Ishikawa (cell line): ENCODE measurements around the gene MAPK1.

Source experiments
- CEBPB ChIP-seq: IDR thresholded peaks from 2 replicates; pipeline ENCODE4 v1.6.1; 2012
- CREB1 ChIP-seq: IDR thresholded peaks from 2 replicates; pipeline ENCODE4 v1.6.1; 2012; ENCODE audit warnings: low read depth
- EGR1 ChIP-seq: IDR thresholded peaks from 2 replicates; pipeline ENCODE4 v1.6.1; 2012
- EP300 ChIP-seq: IDR thresholded peaks from 2 replicates; pipeline ENCODE4 v1.6.1; 2012; ENCODE audit warnings: borderline replicate concordance
- FOXM1 ChIP-seq: IDR thresholded peaks from 2 replicates; pipeline ENCODE4 v1.6.1; 2012; ENCODE audit warnings: low read depth, borderline replicate concordance
- MAX ChIP-seq: IDR thresholded peaks from 2 replicates; pipeline ENCODE4 v1.6.1; 2012
- NFIC ChIP-seq: IDR thresholded peaks from 2 replicates; pipeline ENCODE4 v1.6.1; 2012
- RAD21 ChIP-seq: IDR thresholded peaks from 2 replicates; pipeline ENCODE4 v1.6.1; 2012; ENCODE audit warnings: low read depth
- TAF1 ChIP-seq: IDR thresholded peaks from 2 replicates; pipeline ENCODE4 v1.6.1; 2012; ENCODE audit warnings: low read depth, mild to moderate bottlenecking
- TCF12 ChIP-seq: IDR thresholded peaks from 2 replicates; pipeline ENCODE4 v1.6.1; 2012; ENCODE audit warnings: low read depth
- TEAD4 ChIP-seq: IDR thresholded peaks from 2 replicates; pipeline ENCODE4 v1.6.1; 2012
- USF1 ChIP-seq: IDR thresholded peaks from 2 replicates; pipeline ENCODE4 v1.6.1; 2012
- YY1 ChIP-seq: IDR thresholded peaks from 2 replicates; pipeline ENCODE4 v1.6.1; 2012; ENCODE audit warnings: low read depth
- ZBTB7A ChIP-seq: IDR thresholded peaks from 2 replicates; pipeline ENCODE4 v1.6.1; 2012; ENCODE audit warnings: low read depth
- TF ChIP-seq, protein P1 (sequence below): IDR thresholded peaks from 2 replicates; pipeline ENCODE4 v1.6.1; 2012; ENCODE audit warnings: low read depth, mild to moderate bottlenecking

The MAPK1 gene

DNA sequence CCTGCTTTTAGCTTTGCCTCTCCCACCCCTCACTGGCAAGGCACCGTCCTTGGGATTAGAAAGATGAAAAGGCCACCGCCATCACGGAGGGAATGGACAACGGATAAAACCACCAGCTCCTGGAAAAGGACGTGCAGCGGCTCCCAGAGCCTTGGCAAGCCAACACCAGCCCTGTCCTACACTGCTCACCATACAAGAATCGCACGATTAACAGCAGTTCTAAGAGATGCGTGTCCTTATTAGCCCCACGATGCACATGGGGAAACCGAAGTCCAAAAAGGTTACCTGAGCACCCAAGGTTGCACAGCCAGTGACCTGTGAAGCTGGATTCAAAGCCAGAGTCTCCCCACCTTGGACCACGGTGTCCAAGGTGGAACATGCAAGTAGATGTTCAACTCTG, 139.2 kb downstream of the MAPK1 start:
- TF ChIP-seq NFIC (no peak), TCF12 (no peak), MAX (no peak), RAD21 (no peak), CREB1 (no peak), TEAD4 (no peak), EP300 (no peak), FOXM1 (no peak), YY1 (no peak), CEBPB (no peak), USF1 (no peak), ZBTB7A (no peak), TAF1 (no peak), EGR1 (no peak)
- TF ChIP-seq, protein P1, sequence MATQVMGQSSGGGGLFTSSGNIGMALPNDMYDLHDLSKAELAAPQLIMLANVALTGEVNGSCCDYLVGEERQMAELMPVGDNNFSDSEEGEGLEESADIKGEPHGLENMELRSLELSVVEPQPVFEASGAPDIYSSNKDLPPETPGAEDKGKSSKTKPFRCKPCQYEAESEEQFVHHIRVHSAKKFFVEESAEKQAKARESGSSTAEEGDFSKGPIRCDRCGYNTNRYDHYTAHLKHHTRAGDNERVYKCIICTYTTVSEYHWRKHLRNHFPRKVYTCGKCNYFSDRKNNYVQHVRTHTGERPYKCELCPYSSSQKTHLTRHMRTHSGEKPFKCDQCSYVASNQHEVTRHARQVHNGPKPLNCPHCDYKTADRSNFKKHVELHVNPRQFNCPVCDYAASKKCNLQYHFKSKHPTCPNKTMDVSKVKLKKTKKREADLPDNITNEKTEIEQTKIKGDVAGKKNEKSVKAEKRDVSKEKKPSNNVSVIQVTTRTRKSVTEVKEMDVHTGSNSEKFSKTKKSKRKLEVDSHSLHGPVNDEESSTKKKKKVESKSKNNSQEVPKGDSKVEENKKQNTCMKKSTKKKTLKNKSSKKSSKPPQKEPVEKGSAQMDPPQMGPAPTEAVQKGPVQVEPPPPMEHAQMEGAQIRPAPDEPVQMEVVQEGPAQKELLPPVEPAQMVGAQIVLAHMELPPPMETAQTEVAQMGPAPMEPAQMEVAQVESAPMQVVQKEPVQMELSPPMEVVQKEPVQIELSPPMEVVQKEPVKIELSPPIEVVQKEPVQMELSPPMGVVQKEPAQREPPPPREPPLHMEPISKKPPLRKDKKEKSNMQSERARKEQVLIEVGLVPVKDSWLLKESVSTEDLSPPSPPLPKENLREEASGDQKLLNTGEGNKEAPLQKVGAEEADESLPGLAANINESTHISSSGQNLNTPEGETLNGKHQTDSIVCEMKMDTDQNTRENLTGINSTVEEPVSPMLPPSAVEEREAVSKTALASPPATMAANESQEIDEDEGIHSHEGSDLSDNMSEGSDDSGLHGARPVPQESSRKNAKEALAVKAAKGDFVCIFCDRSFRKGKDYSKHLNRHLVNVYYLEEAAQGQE = no peak

- TF ChIP-seq YY1 (no peak), EGR1 (no peak), USF1 (no peak), TAF1 (no peak), NFIC (no peak), RAD21 (no peak), FOXM1 (no peak), CEBPB (no peak), TEAD4 (no peak)
- TF ChIP-seq, protein P1 = no peak
These were observed 139.7 kb downstream of the MAPK1 start for GRCh38 chr22:21727768-21728167.

- TF ChIP-seq RAD21 (no peak), USF1 (no peak), EP300 (no peak), YY1 (no peak), FOXM1 (no peak), TEAD4 (no peak), TAF1 (no peak), TCF12 (no peak), NFIC (no peak), EGR1 (no peak), CREB1 (no peak), ZBTB7A (no peak), CEBPB (no peak), MAX (no peak)
- TF ChIP-seq, protein P1 = no peak
These were observed 140.3 kb downstream of the MAPK1 start for GRCh38 chr22:21727159-21727558.

GRCh38 chr22:21726650-21727049, 140.8 kb downstream of the MAPK1 start:
- peak; percentile 65 for TF ChIP-seq RAD21
- no peak for TF ChIP-seq FOXM1
